GM13977 (cell line): ENCODE data around the gene EFHC1.

Experiments
- DNase-seq: peaks from one replicate; pipeline ENCODE4 v3.0.0; 2012; ENCODE audit warnings: low spot score
- CTCF ChIP-seq: IDR thresholded peaks from 2 replicates; pipeline ENCODE4 v1.5.1; 2012; ENCODE audit warnings: mild to moderate bottlenecking, control low read depth; ENCODE audit not compliant: insufficient read depth; ENCODE audit errors: extremely low read depth, missing control alignments
- in situ Hi-C: fragments of 300-500 bp; cut with MboI; formaldehyde crosslinking; loops from one replicate; pipeline ENCODE4 v1.12.0; 2022; ENCODE audit warnings: low sequenced_read_pairs, low pct_unique_long_range_greater_than_20kb, mixed read lengths, inconsistent platforms; ENCODE audit not compliant: unreplicated experiment

Gene EFHC1

GRCh38 chr6:52531396-52531795 is 111.3 kb downstream of the EFHC1 start:
- in situ Hi-C loops: no loop called here
- no peak for TF ChIP-seq CTCF
- DNase-seq: no peak

- TF ChIP-seq CTCF: no peak
- in situ Hi-C loops: no loop called here
- no peak for DNase-seq
Measured at GRCh38 chr6:52531834-52532233, 111.7 kb downstream of the EFHC1 start.

GRCh38 chr6:52532457-52532856 is 112.3 kb downstream of the EFHC1 start:
- DNase-seq: no peak
- TF ChIP-seq CTCF: no peak
- in situ Hi-C loops: no loop called here

- TF ChIP-seq CTCF: no peak
- in situ Hi-C loops: no loop called here
- DNase-seq: no peak
Measured at GRCh38 chr6:52533491-52533890, 113.3 kb downstream of the EFHC1 start.

GRCh38 chr6:52534363-52534762 is 114.2 kb downstream of the EFHC1 start:
- no peak for DNase-seq
- in situ Hi-C loops: no loop called here
- TF ChIP-seq CTCF: no peak

GRCh38 chr6:52534966-52535390 is 114.8 kb downstream of the EFHC1 start:
- no peak for TF ChIP-seq CTCF
- in situ Hi-C loops: no loop called here

More at GRCh38 chr6:52534966-52535390, 114.8 kb downstream of the EFHC1 start:
- DNase-seq: no peak
